Left cardiac atrium (tissue), 4 donors: ENCODE data around the gene USP48. TPM values are rescaled to one million over a fixed set of nuclear protein-coding genes. Genes with fewer than 3 reads are reported as not detected.

Source experiments
- ATAC-seq, 2 donors: fragments of 200-7000 bp; cut with Tn5 transposase; one replicate each; pipeline ENCODE4 v1.9.1; 2020; ENCODE audit warnings: mild to moderate bottlenecking in 2 of 2, moderate library complexity in 2 of 2
- DNase-seq: peaks from one replicate; pipeline ENCODE4 v3.0.0-alpha.2; 2020
- intact Hi-C, 2 donors: fragments of 100-400 bp; cut with DNase I; formaldehyde crosslinking; loops; one replicate each; pipeline versions ENCODE4 v1.14.1 to v1.15.1; 2022 to 2023
- total RNA-seq, 2 donors: library from RNA; stranded (reverse); fragmentation: NEBNext Ultra II Directional; extraction: Animal tissue kit (Norgen Biotek cat#: 25700); gene quantifications; one replicate each; pipeline ENCODE4 v1.2.1, GENCODE V29; 2021
- donor health status: DM: no; HTN: yes; CAD: no.
- donor health status: DM: no; HTN: yes; CAD: no; lungs with severe emphysema.
- donor health status: DM: yes; HTN: yes; CAD: no.
- donor health status: Dilated cardiomyopathy.

The USP48 gene
- total RNA-seq, 2 donors from 2014 or later: 41.1 to 41.3 TPM

GRCh38 chr1:21665711-21666575, 117.0 kb downstream of the USP48 start:
- ATAC-seq (peak; percentile 62 to 81), DNase-seq (peak; percentile 53)
- intact Hi-C loops: loop anchor here in 1 of 2 donors (10.0 kb wide), 1 partner anchor 441 kb away; no protein-coding TSS in a partner anchor

- no peak for ATAC-seq
- intact Hi-C loops: loop anchor here in 1 of 2 donors (10.0 kb wide), 1 partner anchor 440 kb away; no protein-coding TSS in a partner anchor
- DNase-seq: no peak
Observed at GRCh38 chr1:21664806-21665588, 118.0 kb downstream of the USP48 start.

GRCh38 chr1:21663951-21664805, 118.8 kb downstream of the USP48 start:
- intact Hi-C loops: loop anchor here in 1 of 2 donors (10.0 kb wide), 1 partner anchor 439 kb away; no protein-coding TSS in a partner anchor
- ATAC-seq (no peak), DNase-seq (no peak)

- ATAC-seq (peak; percentile 53 to 56), DNase-seq (peak; percentile 66)
- intact Hi-C loops: loop anchor here in 1 of 2 donors (10.0 kb wide), 1 partner anchor 439 kb away; no protein-coding TSS in a partner anchor
Observed at GRCh38 chr1:21663248-21663950, 119.5 kb downstream of the USP48 start.

- ATAC-seq (no peak), DNase-seq (no peak)
- intact Hi-C loops: loop anchor here in 1 of 2 donors (10.0 kb wide), 1 partner anchor 438 kb away; no protein-coding TSS in a partner anchor
Observed at GRCh38 chr1:21662426-21663247, 120.3 kb downstream of the USP48 start.

- ATAC-seq: no peak
- intact Hi-C loops: loop anchor here in 1 of 2 donors (10.0 kb wide), 1 partner anchor 437 kb away; no protein-coding TSS in a partner anchor
Observed at GRCh38 chr1:21661886-21662285, 121.1 kb downstream of the USP48 start.

GRCh38 chr1:21659924-21660326, 123.0 kb downstream of the USP48 start:
- no peak for DNase-seq
- intact Hi-C loops: loop anchor here (5.0 to 10.0 kb wide), 4 partner anchors 85 to 435 kb away; no protein-coding TSS in a partner anchor
- no peak for ATAC-seq

More at GRCh38 chr1:21661886-21662285, 121.1 kb downstream of the USP48 start:
- no peak for DNase-seq

GRCh38 chr1:21659099-21659923, 123.6 kb downstream of the USP48 start:
- intact Hi-C loops: loop anchor here (5.0 to 10.0 kb wide), 3 partner anchors 85 to 287 kb away; no protein-coding TSS in a partner anchor

GRCh38 chr1:21657456-21658190, 125.3 kb downstream of the USP48 start:
- ATAC-seq: no peak
- no peak for DNase-seq
- intact Hi-C loops: loop anchor here (5.0 to 10.0 kb wide), 3 partner anchors 83 to 285 kb away; no protein-coding TSS in a partner anchor

More at GRCh38 chr1:21659099-21659923, 123.6 kb downstream of the USP48 start:
- peak; percentile 77 for DNase-seq
- ATAC-seq: peak; percentile 82 to 84

- intact Hi-C loops: loop anchor here (5.0 to 10.0 kb wide), 3 partner anchors 81 to 283 kb away; no protein-coding TSS in a partner anchor
- ATAC-seq: no peak
- DNase-seq: no peak
Observed at GRCh38 chr1:21655748-21656147, 127.2 kb downstream of the USP48 start.

GRCh38 chr1:21655259-21655658, 127.7 kb downstream of the USP48 start:
- DNase-seq (no peak), ATAC-seq (no peak)
- intact Hi-C loops: loop anchor here (5.0 to 10.0 kb wide), 3 partner anchors 80 to 283 kb away; no protein-coding TSS in a partner anchor

- no peak for ATAC-seq
- intact Hi-C loops: loop anchor here (5.0 to 10.0 kb wide), 3 partner anchors 79 to 142 kb away; no protein-coding TSS in a partner anchor
Observed at GRCh38 chr1:21654209-21654608, 128.7 kb downstream of the USP48 start.

GRCh38 chr1:21653744-21654100, 129.2 kb downstream of the USP48 start:
- DNase-seq (no peak), ATAC-seq (no peak)
- intact Hi-C loops: loop anchor here (5.0 to 10.0 kb wide), 3 partner anchors 79 to 141 kb away; no protein-coding TSS in a partner anchor

More at GRCh38 chr1:21654209-21654608, 128.7 kb downstream of the USP48 start:
- no peak for DNase-seq

- intact Hi-C loops: loop anchor here (5.0 to 10.0 kb wide), 3 partner anchors 78 to 141 kb away; no protein-coding TSS in a partner anchor
- ATAC-seq (no peak), DNase-seq (no peak)
Observed at GRCh38 chr1:21652937-21653743, 129.8 kb downstream of the USP48 start.
